ENCODE results near the gene PAGR1.
"Not testable (repeated sequence)": the region's sequence is repeated elsewhere in the genome, so short reads cannot be mapped to it uniquely, and the experiment has no call there.

Gene PAGR1

GRCh38 chr16:29864205-29864604 is 48.3 kb downstream of the PAGR1 start:
- DNase-seq (ENCODE audit: low read depth in 3 of 3), result no peak

GRCh38 chr16:29868396-29869009 is 52.6 kb downstream of the PAGR1 start:
- DNase-seq (ENCODE audit: low read depth in 3 of 3), result no peak

- not testable (repeated sequence) for DNase-seq (ENCODE audit: low read depth in 3 of 3)
Observed at GRCh38 chr16:29869067-29869466, 53.1 kb downstream of the PAGR1 start.

All from stimulated activated CD4-positive, alpha-beta T cell treated with anti-CD3 and anti-CD28 coated beads, TNF-alpha, amount 100 ng/mL, for 48 hours (primary cell).